ENCODE data around the gene PCP2. TPM values are rescaled to one million over a fixed set of nuclear protein-coding genes. Genes with fewer than 3 reads are reported as not detected.

Gene PCP2
- total RNA-seq, 1 donor from 2014 or later: not detected

DNA sequence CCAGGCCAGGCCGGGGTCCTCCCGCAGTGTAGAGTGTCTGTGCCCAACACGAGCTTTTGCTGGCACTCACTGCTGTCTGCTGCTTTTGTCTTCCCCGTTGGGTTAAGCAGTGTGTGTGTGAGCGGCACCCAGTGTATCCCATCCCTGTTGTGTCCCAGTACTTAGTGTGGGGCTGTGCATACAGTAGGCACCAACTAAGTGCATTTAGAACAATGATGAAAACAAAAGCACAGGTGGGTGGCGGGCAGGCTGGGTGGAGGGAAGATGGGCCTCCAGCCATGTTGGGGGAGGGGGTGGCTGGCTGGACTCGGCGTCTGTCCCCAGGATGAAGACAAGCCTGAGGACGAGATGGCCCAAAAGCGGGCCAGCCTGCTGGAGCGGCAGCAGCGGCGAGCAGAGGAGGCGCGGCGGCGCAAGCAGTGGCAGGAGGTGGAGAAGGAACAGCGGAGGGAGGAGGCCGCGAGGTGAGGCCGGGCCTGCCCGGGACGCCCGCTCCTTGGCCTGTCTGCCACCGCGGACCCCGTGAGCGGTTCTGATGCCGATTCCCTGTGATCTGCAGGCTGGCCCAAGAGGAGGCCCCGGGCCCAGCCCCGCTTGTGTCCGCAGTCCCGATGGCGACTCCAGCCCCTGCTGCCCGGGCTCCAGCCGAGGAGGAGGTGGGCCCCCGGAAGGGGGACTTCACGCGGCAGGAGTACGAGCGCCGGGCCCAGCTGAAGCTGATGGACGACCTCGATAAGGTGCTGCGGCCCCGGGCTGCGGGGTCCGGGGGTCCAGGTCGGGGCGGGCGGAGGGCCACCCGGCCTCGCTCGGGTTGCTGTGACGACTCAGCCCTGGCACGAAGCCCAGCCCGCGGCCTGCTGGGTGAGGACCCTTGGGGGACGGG is 18.4 kb downstream of the PCP2 start:
- H3K4me1 ChIP-seq: no peaks in the 10 kb centered on the region
- TF ChIP-seq POLR2A (IDR thresholded peaks at IDR 0.05) (no peak), POLR2AphosphoS5 (IDR thresholded peaks at IDR 0.05; ENCODE audit: insufficient read depth in 1 of 2, low read depth in 1 of 2) (no peak)
- TF ChIP-seq, protein P1, sequence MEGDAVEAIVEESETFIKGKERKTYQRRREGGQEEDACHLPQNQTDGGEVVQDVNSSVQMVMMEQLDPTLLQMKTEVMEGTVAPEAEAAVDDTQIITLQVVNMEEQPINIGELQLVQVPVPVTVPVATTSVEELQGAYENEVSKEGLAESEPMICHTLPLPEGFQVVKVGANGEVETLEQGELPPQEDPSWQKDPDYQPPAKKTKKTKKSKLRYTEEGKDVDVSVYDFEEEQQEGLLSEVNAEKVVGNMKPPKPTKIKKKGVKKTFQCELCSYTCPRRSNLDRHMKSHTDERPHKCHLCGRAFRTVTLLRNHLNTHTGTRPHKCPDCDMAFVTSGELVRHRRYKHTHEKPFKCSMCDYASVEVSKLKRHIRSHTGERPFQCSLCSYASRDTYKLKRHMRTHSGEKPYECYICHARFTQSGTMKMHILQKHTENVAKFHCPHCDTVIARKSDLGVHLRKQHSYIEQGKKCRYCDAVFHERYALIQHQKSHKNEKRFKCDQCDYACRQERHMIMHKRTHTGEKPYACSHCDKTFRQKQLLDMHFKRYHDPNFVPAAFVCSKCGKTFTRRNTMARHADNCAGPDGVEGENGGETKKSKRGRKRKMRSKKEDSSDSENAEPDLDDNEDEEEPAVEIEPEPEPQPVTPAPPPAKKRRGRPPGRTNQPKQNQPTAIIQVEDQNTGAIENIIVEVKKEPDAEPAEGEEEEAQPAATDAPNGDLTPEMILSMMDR (IDR thresholded peaks at IDR 0.05): no peak
- no peaks in the 10 kb centered on the region for H3K27me3 ChIP-seq
- intact Hi-C loops (cut with DNase I): no loop called here
- no peaks in the 10 kb centered on the region for H3K9me3 ChIP-seq
- H3K36me3 ChIP-seq: peaks cover 0 to 18% of the 10 kb centered on the region in 2 donors
- no peak overlapping the region for H3K4me3 ChIP-seq
- DNase-seq (ENCODE audit: extremely low spot score in 2 of 2): no peak
- no peak overlapping the region for H3K27ac ChIP-seq

DNA sequence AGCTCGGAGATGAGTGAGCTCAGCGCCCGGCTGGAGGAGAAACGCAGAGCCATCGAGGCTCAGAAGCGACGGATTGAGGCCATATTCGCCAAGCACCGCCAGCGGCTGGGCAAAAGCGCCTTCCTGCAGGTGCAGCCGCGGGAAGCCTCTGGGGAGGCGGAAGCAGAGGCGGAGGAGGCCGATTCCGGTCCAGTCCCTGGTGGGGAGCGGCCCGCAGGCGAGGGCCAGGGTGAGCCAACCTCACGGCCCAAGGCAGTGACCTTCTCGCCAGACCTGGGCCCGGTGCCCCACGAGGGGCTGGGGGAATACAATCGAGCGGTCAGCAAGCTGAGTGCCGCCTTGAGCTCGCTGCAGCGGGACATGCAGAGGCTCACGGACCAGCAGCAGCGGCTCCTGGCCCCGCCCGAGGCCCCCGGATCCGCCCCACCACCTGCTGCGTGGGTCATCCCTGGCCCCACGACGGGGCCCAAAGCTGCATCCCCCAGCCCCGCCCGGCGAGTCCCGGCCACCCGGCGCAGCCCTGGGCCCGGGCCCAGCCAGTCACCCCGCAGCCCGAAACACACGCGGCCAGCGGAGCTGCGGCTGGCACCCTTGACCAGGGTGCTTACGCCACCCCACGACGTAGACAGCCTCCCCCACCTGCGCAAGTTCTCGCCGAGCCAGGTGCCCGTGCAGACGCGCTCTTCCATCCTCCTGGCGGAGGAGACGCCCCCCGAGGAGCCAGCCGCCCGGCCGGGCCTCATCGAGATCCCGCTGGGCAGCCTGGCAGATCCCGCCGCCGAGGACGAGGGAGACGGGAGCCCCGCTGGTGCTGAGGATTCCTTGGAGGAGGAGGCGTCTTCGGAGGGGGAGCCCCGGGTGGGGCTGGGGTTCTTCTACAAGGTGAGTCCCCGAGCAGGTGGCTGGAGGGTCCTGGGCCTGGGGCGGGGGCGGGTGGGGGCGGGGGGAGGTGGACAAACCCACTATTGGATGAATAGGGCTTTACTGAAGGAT is 20.9 kb downstream of the PCP2 start:
- TF ChIP-seq POLR2A (IDR thresholded peaks at IDR 0.05) (no peak), POLR2AphosphoS5 (IDR thresholded peaks at IDR 0.05; ENCODE audit: insufficient read depth in 1 of 2, low read depth in 1 of 2) (no peak)
- TF ChIP-seq, protein P1 (IDR thresholded peaks at IDR 0.05): no peak
- intact Hi-C loops (cut with DNase I): no loop called here
- no peak overlapping the region for H3K27ac ChIP-seq
- H3K4me1 ChIP-seq: no peaks in the 10 kb centered on the region
- no peaks in the 10 kb centered on the region for H3K27me3 ChIP-seq
- peaks cover 0 to 5% of the 10 kb centered on the region in 2 donors for H3K36me3 ChIP-seq
- no peak for DNase-seq (ENCODE audit: extremely low spot score in 2 of 2)
- no peaks in the 10 kb centered on the region for H3K9me3 ChIP-seq
- H3K4me3 ChIP-seq: no peak overlapping the region

DNA sequence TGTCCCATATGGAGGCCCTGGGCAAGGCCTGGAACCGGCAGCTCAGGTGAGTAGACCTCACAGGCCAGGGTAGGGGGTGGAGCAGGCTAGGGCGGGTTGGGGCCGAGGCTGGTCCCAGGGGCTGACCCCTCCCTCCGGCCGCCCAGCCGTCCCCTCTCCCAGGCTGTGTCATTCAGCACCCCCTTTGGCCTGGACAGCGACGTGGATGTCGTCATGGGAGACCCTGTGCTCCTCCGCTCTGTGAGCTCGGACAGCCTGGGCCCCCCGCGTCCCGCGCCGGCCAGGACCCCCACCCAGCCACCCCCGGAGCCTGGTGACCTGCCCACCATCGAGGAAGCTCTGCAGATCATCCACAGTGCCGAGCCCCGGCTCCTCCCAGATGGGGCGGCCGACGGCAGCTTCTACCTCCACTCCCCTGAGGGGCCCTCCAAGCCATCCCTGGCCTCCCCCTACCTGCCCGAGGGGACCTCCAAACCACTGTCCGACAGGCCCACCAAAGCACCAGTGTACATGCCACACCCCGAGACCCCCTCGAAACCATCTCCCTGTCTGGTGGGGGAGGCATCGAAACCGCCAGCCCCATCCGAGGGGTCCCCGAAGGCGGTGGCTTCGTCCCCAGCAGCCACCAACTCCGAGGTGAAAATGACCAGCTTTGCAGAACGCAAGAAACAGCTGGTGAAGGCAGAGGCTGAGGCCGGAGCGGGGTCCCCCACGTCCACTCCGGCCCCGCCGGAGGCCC is 21.8 kb downstream of the PCP2 start:
- TF ChIP-seq, protein P1 (IDR thresholded peaks at IDR 0.05): no peak
- no peak for TF ChIP-seq POLR2AphosphoS5 (IDR thresholded peaks at IDR 0.05; ENCODE audit: insufficient read depth in 1 of 2, low read depth in 1 of 2)
- no peak for TF ChIP-seq POLR2A (IDR thresholded peaks at IDR 0.05)
- intact Hi-C loops (cut with DNase I): no loop called here
- Histone ChIP-seq H3K27me3 (no peaks in the 10 kb centered on the region), H3K4me1 (no peaks in the 10 kb centered on the region), H3K27ac (no peak overlapping the region), H3K36me3 (no peaks in the 10 kb centered on the region), H3K9me3 (no peaks in the 10 kb centered on the region), H3K4me3 (no peak overlapping the region)
- no peak for DNase-seq (ENCODE audit: extremely low spot score in 2 of 2)

DNA sequence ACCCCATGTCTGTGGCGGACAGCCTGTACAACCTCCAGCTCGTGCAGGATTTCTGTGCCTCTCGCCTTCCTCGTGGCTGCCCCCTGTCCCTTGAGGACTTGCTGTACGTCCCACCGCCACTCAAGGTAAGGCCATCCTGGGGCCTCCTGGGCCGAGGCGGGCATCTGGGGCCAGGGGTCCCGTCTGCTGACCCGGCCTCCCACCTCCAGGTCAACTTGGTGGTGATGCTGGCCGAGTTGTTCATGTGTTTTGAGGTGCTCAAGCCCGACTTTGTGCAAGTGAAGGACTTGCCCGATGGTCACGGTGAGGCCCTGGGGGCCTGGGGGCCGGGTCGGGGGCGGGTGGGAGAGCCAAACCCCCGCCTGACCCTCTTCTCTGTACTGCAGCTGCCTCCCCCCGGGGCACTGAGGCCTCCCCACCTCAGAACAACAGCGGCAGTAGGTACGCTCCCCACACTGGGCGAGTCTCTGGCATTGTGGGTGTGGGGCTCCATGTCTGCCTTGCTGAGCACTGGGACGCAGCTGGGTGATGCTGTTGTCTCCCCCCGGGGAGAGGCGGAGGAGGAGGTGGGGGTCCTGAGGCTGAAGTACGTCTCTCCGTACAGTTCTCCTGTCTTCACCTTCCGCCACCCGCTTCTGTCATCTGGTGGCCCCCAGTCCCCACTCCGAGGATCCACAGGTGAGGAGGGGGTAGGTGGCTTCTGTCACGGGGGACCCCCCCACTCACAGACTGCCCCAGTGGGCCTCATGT is 22.9 kb downstream of the PCP2 start:
- intact Hi-C loops (cut with DNase I): no loop called here
- Histone ChIP-seq H3K4me3 (no peak overlapping the region), H3K27me3 (no peaks in the 10 kb centered on the region), H3K9me3 (no peaks in the 10 kb centered on the region), H3K27ac (no peak overlapping the region), H3K4me1 (no peaks in the 10 kb centered on the region), H3K36me3 (no peaks in the 10 kb centered on the region)
- TF ChIP-seq, protein P1 (IDR thresholded peaks at IDR 0.05): no peak
- TF ChIP-seq POLR2A (IDR thresholded peaks at IDR 0.05): no peak
- no peak for TF ChIP-seq POLR2AphosphoS5 (IDR thresholded peaks at IDR 0.05; ENCODE audit: insufficient read depth in 1 of 2, low read depth in 1 of 2)
- no peak for DNase-seq (ENCODE audit: extremely low spot score in 2 of 2)

Measured in vagina (tissue), 2 donors.